ENCODE results near the gene WTAP.

DNA sequence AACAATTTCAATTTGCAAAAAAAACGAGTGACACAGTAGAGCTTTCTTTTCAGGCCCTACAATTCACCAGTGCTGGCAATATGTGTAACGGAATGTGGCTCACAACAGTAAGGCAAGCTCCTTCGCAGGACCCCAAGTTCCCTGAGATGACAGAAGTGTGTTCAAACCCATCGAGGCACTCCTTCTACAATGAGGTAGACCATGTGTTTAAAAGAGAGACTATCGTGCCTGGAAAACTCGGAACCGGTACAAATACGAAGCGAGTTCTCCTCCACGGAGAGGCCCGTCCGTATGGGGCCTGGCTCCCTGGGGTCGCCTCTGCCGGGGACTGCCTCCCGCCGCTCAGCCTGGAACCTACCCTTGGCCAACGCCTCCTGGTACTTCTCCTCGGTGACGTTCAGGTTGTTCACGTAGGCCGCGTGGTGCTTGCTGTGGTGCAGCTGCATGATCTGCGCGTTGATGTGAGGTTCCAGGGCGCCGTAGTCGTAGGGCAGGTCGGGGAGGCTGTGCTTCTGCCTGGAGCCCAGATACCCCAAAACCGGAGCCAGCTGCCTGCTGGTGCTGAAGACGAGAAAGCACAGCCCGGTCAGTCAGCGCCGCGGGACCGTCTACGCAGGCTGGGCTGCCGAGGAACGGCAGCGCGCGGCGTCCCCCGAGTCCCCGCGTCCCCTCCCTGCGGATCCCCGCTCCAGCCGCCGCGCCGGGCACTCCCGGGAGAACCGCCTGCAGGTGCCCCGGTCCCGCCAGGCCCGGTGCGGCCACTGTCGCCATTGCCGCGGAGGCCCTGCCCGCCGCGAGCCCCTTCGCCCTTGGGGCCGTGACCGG lies 34.8 kb upstream of the WTAP start:
- TF ChIP-seq, protein P1, sequence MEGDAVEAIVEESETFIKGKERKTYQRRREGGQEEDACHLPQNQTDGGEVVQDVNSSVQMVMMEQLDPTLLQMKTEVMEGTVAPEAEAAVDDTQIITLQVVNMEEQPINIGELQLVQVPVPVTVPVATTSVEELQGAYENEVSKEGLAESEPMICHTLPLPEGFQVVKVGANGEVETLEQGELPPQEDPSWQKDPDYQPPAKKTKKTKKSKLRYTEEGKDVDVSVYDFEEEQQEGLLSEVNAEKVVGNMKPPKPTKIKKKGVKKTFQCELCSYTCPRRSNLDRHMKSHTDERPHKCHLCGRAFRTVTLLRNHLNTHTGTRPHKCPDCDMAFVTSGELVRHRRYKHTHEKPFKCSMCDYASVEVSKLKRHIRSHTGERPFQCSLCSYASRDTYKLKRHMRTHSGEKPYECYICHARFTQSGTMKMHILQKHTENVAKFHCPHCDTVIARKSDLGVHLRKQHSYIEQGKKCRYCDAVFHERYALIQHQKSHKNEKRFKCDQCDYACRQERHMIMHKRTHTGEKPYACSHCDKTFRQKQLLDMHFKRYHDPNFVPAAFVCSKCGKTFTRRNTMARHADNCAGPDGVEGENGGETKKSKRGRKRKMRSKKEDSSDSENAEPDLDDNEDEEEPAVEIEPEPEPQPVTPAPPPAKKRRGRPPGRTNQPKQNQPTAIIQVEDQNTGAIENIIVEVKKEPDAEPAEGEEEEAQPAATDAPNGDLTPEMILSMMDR (IDR thresholded peaks at IDR 0.05; ENCODE audit: low read length): no peak
- TF ChIP-seq EZH2 (optimal IDR thresholded peaks at IDR 0.05; ENCODE audit: low read depth, low read length) (no peak), EZH2phosphoT487 (IDR thresholded peaks at IDR 0.05; ENCODE audit: low read length) (no peak)
